ENCODE data around the gene KRTAP4-2. TPM values are rescaled to one million over a fixed set of nuclear protein-coding genes. Genes with fewer than 3 reads are reported as not detected.
"Not testable (repeated sequence)": the region's sequence is repeated elsewhere in the genome, so short reads cannot be mapped to it uniquely, and the experiment has no call there.

Gene KRTAP4-2
- total RNA-seq (not detected in 2 replicates), polyA plus RNA-seq (not detected in 2 replicates), polyA minus RNA-seq (not detected in 2 replicates), Bru-seq, nascent RNA (not detected), BruChase-seq, experiment 1, labeled RNA remaining after a 6-hour chase (not detected), BruChase-seq, experiment 2, labeled RNA remaining after a 2-hour chase (not detected)
- polyA plus RNA-seq (2011; cell fraction: cytosol; rRNA removed) = not detected in 2 replicates
- polyA plus RNA-seq (2011; cell fraction: nucleus; rRNA removed) = not detected in 2 replicates
- not detected in 2 replicates for polyA plus RNA-seq (2012)
- polyA minus RNA-seq (2011; cell fraction: cytosol; rRNA and poly(A)+ RNA removed) = not detected
- polyA minus RNA-seq (2011; cell fraction: nucleus; rRNA and poly(A)+ RNA removed) = not detected in 2 replicates
- long read RNA-seq = 0 reads

DNA sequence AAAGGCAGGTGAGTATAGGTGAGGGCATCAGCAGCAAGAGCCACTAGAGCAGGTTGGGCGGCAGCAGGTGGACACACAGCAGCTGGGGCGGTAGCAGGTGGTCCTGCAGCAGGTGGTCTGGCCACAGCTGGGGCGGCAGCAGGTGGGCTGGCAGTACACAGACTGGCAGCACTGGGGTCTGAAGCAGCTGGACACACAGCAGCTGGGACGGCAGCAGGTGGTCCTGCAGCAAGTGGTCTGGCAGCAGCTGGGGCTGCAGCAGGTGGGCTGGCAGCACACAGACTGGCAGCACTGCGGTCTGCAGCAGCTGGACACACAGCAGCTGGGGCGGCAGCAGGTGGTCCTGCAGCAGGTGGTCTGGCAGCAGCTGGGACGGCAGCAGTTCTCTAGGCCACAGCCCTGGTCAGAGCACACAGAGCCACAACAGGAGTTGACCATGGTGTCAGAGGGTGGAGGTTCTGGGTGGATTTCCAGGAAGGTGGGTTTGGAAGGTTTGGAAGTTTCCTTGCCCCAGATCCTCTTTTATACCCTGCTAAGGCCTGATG lies at the start of gene KRTAP4-2:
TSS of gene KRTAP4-2 (minus strand) at position 495 of the 545 bp plus-strand sequence. CDS start at position 438, 57 bp downstream.
- ChIA-PET POLR2A (no interaction called here), CTCF (interaction anchor here (1.0 kb wide), 1 partner anchor 321 kb away, joined by 3 read pairs; no protein-coding TSS in a partner anchor)
- Histone ChIP-seq H2AFZ (ENCODE audit: low read depth, low read length) (no peak within 1 kb of the TSS), H3K27me3 (ENCODE audit: control insufficient read depth in 2 of 2, insufficient read depth in 2 of 2, low read length in 2 of 2) (no peaks in the 10 kb centered on the region), H3K9ac (replicated peaks; ENCODE audit: extremely low read depth, insufficient read depth, low read length) (no peak within 1 kb of the TSS), H3K4me2 (ENCODE audit: insufficient read depth, low read length) (no peak within 1 kb of the TSS), H3K4me3 (replicated peaks in 1 of 3; ENCODE audit: insufficient read depth in 1 of 3, low read depth in 1 of 3, low read length in 3 of 3) (no peak within 1 kb of the TSS), H3K27ac (ENCODE audit: insufficient read depth, low read depth, low read length) (no peak within 1 kb of the TSS), H3K9me1 (replicated peaks; ENCODE audit: control insufficient read depth, extremely low read depth, insufficient read depth, low read length) (no peaks in the 10 kb centered on the region), H3K4me1 (ENCODE audit: control insufficient read depth, extremely low read depth, insufficient read depth, low read length) (no peaks in the 10 kb centered on the region), H3K79me2 (ENCODE audit: control insufficient read depth, insufficient read depth, low read length) (no peaks in the 10 kb centered on the region), H3K36me3 (ENCODE audit: control insufficient read depth in 2 of 2, extremely low read depth in 1 of 2, insufficient read depth in 2 of 2, low read length in 2 of 2) (no peaks in the 10 kb centered on the region), H3K9me3 (replicated peaks; ENCODE audit: control insufficient read depth, insufficient read depth, low read length) (no peaks in the 10 kb centered on the region), H4K20me1 (replicated peaks; ENCODE audit: control insufficient read depth, extremely low read depth, insufficient read depth, low read length) (no peaks in the 10 kb centered on the region)
- FAIRE-seq (no peak), DNase-seq (ENCODE audit: low read depth, low spot score) (no peak)
- dilution Hi-C loops (cut with MboI; ENCODE audit: extremely low pct_ligation_motif_present, low sequenced_read_pairs) (no loop called here), intact Hi-C loops (cut with micrococcal nuclease) (no loop called here)
- BruUV-seq (replicated peaks) = no TSS peak
- TF ChIP-seq, protein P1, sequence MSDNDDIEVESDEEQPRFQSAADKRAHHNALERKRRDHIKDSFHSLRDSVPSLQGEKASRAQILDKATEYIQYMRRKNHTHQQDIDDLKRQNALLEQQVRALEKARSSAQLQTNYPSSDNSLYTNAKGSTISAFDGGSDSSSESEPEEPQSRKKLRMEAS (IDR thresholded peaks at IDR 0.05; ENCODE audit: insufficient read depth, insufficient read length) = no peak
- TF ChIP-seq MYC (IDR thresholded peaks at IDR 0.05; ENCODE audit: low read depth, low read length) (no peak), FOS (IDR thresholded peaks at IDR 0.05; ENCODE audit: borderline replicate concordance, insufficient read depth, low read length) (no peak), POLR2A (IDR thresholded peaks at IDR 0.05; ENCODE audit: low read depth, low read length) (no peak), EZH2 (IDR thresholded peaks at IDR 0.05; ENCODE audit: borderline replicate concordance, low read depth, low read length, severe bottlenecking) (no peak), CTCF (IDR thresholded peaks at IDR 0.05; ENCODE audit: extremely low read depth in 1 of 2, insufficient read depth in 1 of 2, low read depth in 1 of 2, low read length in 2 of 2) (no peak), GATA2 (IDR thresholded peaks at IDR 0.05; ENCODE audit: insufficient read depth, insufficient read length, low read depth, low read length) (no peak), POLR2AphosphoS5 (IDR thresholded peaks at IDR 0.05; ENCODE audit: insufficient read depth, low read depth, low read length) (no peak), JUN (IDR thresholded peaks at IDR 0.05; ENCODE audit: borderline replicate concordance, insufficient read depth, insufficient read length, low read depth) (no peak)

DNA sequence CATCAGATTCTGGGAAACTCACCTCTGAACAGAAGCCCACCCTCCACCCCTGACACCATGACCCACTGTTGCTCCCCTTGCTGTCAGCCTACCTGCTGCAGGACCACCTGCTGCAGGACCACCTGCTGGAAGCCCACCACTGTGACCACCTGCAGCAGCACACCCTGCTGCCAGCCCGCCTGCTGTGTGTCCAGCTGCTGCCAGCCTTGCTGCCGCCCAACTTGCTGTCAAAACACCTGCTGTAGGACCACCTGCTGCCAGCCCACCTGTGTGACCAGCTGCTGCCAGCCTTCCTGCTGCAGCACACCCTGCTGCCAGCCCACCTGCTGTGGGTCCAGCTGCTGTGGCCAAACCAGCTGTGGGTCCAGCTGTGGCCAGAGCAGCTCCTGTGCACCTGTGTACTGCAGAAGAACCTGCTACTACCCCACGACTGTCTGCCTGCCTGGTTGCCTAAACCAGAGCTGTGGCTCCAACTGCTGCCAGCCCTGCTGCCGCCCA lies 48.6 kb upstream of the KRTAP4-2 start, which contains the start of gene KRTAP9-2:
TSS of gene KRTAP9-2 (plus strand) at position 51 of the 498 bp plus-strand sequence. CDS start at position 58, 7 bp downstream.
- H3K9me3 ChIP-seq (replicated peaks; ENCODE audit: control insufficient read depth, insufficient read depth, low read length); H3K27ac ChIP-seq (ENCODE audit: insufficient read depth, low read depth, low read length); H3K27me3 ChIP-seq (ENCODE audit: control insufficient read depth in 2 of 2, insufficient read depth in 2 of 2, low read length in 2 of 2); H3K4me1 ChIP-seq (ENCODE audit: control insufficient read depth, extremely low read depth, insufficient read depth, low read length); H3K9ac ChIP-seq (replicated peaks; ENCODE audit: extremely low read depth, insufficient read depth, low read length); intact Hi-C loops (cut with micrococcal nuclease); H3K79me2 ChIP-seq (ENCODE audit: control insufficient read depth, insufficient read depth, low read length); H2AFZ ChIP-seq (ENCODE audit: low read depth, low read length); FAIRE-seq; H3K4me2 ChIP-seq (ENCODE audit: insufficient read depth, low read length); dilution Hi-C loops (cut with MboI; ENCODE audit: extremely low pct_ligation_motif_present, low sequenced_read_pairs); DNase-seq (ENCODE audit: low read depth, low spot score); CTCF ChIA-PET; H3K9me1 ChIP-seq (replicated peaks; ENCODE audit: control insufficient read depth, extremely low read depth, insufficient read depth, low read length); POLR2A ChIA-PET; H3K36me3 ChIP-seq (ENCODE audit: control insufficient read depth in 2 of 2, extremely low read depth in 1 of 2, insufficient read depth in 2 of 2, low read length in 2 of 2); H3K4me3 ChIP-seq (replicated peaks in 1 of 3; ENCODE audit: insufficient read depth in 1 of 3, low read depth in 1 of 3, low read length in 3 of 3); BruUV-seq (replicated peaks); H4K20me1 ChIP-seq (replicated peaks; ENCODE audit: control insufficient read depth, extremely low read depth, insufficient read depth, low read length): not testable (repeated sequence)
